Spinal cord (tissue), 10 donors: ENCODE results near the gene CACNA1D. TPM values are rescaled to one million over a fixed set of nuclear protein-coding genes. Genes with fewer than 3 reads are reported as not detected.

ENCODE experiments used
- DNase-seq, 6 donors: peaks; one replicate each; pipeline versions ENCODE4 v3.0.0 to v3.0.0-alpha.2; 2013 to 2015; ENCODE audit warnings: low spot score in 6 of 6, low read depth in 4 of 6
- H3K27ac ChIP-seq: one replicate; pipeline ENCODE4 v1.5.1; 2013; ENCODE audit warnings: low read depth, low read length, control low read depth
- H3K27me3 ChIP-seq: one replicate; pipeline ENCODE4 v1.6.1; 2013; ENCODE audit warnings: low read length; ENCODE audit not compliant: control insufficient read depth, insufficient read depth
- H3K36me3 ChIP-seq: one replicate; pipeline ENCODE4 v1.6.1; 2013; ENCODE audit warnings: low read length; ENCODE audit not compliant: control insufficient read depth, insufficient read depth
- H3K4me1 ChIP-seq: one replicate; pipeline ENCODE4 v1.6.1; 2013; ENCODE audit warnings: low read length; ENCODE audit not compliant: control insufficient read depth, insufficient read depth
- H3K4me3 ChIP-seq: one replicate; pipeline ENCODE4 v1.5.1; 2013; ENCODE audit warnings: low read depth, low read length, control low read depth
- H3K9me3 ChIP-seq: one replicate; pipeline ENCODE4 v1.6.1; 2013; ENCODE audit warnings: low read length; ENCODE audit not compliant: control insufficient read depth, insufficient read depth
- WGBS: methylation state at CpG from one replicate; pipeline ENCODE4 v1.1.5; 2013; ENCODE audit warnings: missing lambda C conversion rate; ENCODE audit not compliant: insufficient coverage; 5-methylcytosine and 5-hydroxymethylcytosine counted together
- polyA plus RNA-seq, 2 donors: library from polyadenylated mRNA; unstranded; fragments of 120-200 nt; gene quantifications; one replicate each; pipeline ENCODE4 v1.2.1, GENCODE V29; 2013; ENCODE audit not compliant: insufficient read length in 2 of 2
- total RNA-seq, 2 donors: library from RNA; depleted of rRNA in 1 of 2; stranded (reverse); fragments of 120-200 nt in 1 of 2; fragments of >200 nt in 1 of 2; gene quantifications; one replicate each; pipeline versions ENCODE4 v1.2.3 to v1.2.4, GENCODE V29; 2013 to 2014
- donor health status: healthy.

CACNA1D gene
- total and polyA plus RNA-seq, 4 donors = 14.1 to 37.5 (median 24.4) TPM

- DNase-seq = no peak
- H3K4me3 ChIP-seq = no peak overlapping the region
- 84% methylated on average over 4 of the region's 4 CpGs for WGBS
- H3K27ac ChIP-seq = no peak overlapping the region
- H3K9me3 ChIP-seq = no peaks in the 10 kb centered on the region
- no peaks in the 10 kb centered on the region for H3K36me3 ChIP-seq
- peaks cover 23% of the 10 kb centered on the region for H3K4me1 ChIP-seq
- H3K27me3 ChIP-seq = no peaks in the 10 kb centered on the region
Observed at GRCh38 chr3:53694046-53694445, 199.6 kb downstream of the CACNA1D start.

- Histone ChIP-seq H3K27ac (no peak overlapping the region), H3K4me3 (no peak overlapping the region), H3K9me3 (no peaks in the 10 kb centered on the region), H3K36me3 (no peaks in the 10 kb centered on the region), H3K27me3 (no peaks in the 10 kb centered on the region), H3K4me1 (peaks cover 22% of the 10 kb centered on the region)
- DNase-seq = no peak
- WGBS = 63% methylated on average over 13 of the region's 15 CpGs
Observed at GRCh38 chr3:53694666-53695323, 200.4 kb downstream of the CACNA1D start.

- Histone ChIP-seq H3K4me3 (no peak overlapping the region), H3K27ac (no peak overlapping the region), H3K4me1 (peaks cover 20% of the 10 kb centered on the region), H3K27me3 (no peaks in the 10 kb centered on the region), H3K9me3 (no peaks in the 10 kb centered on the region), H3K36me3 (no peaks in the 10 kb centered on the region)
- WGBS = 50% methylated on average over 2 of the region's 7 CpGs
- no peak for DNase-seq
Observed at GRCh38 chr3:53695324-53695690, 200.9 kb downstream of the CACNA1D start.

GRCh38 chr3:53696401-53697172 is 202.2 kb downstream of the CACNA1D start:
- 72% methylated on average over 4 of the region's 4 CpGs for WGBS
- Histone ChIP-seq H3K27ac (no peak overlapping the region), H3K27me3 (no peaks in the 10 kb centered on the region), H3K4me1 (peaks cover 16% of the 10 kb centered on the region), H3K36me3 (no peaks in the 10 kb centered on the region), H3K4me3 (no peak overlapping the region), H3K9me3 (no peaks in the 10 kb centered on the region)
- DNase-seq = no peak

GRCh38 chr3:53700441-53700840 is 206.0 kb downstream of the CACNA1D start:
- Histone ChIP-seq H3K4me1 (peaks cover 18% of the 10 kb centered on the region), H3K4me3 (no peak overlapping the region), H3K27ac (no peak overlapping the region), H3K27me3 (no peaks in the 10 kb centered on the region), H3K9me3 (no peaks in the 10 kb centered on the region), H3K36me3 (peaks cover 7% of the 10 kb centered on the region)
- no peak for DNase-seq
- no CpG with 5 or more reads among the region's 4 CpGs for WGBS

- DNase-seq = no peak
- Histone ChIP-seq H3K27ac (no peak overlapping the region), H3K27me3 (no peaks in the 10 kb centered on the region), H3K36me3 (peaks cover 7% of the 10 kb centered on the region), H3K4me1 (peaks cover 27% of the 10 kb centered on the region), H3K9me3 (no peaks in the 10 kb centered on the region), H3K4me3 (no peak overlapping the region)
- WGBS = 88% methylated on average over 12 of the region's 14 CpGs
Observed at GRCh38 chr3:53702776-53703530, 208.5 kb downstream of the CACNA1D start.

- Histone ChIP-seq H3K27me3 (no peaks in the 10 kb centered on the region), H3K4me1 (peaks cover 27% of the 10 kb centered on the region), H3K4me3 (no peak overlapping the region), H3K36me3 (peaks cover 7% of the 10 kb centered on the region), H3K27ac (no peak overlapping the region), H3K9me3 (no peaks in the 10 kb centered on the region)
- 88% methylated on average over 13 of the region's 14 CpGs for WGBS
- no peak for DNase-seq
Observed at GRCh38 chr3:53703630-53704362, 209.4 kb downstream of the CACNA1D start.

GRCh38 chr3:53704363-53704725 is 209.9 kb downstream of the CACNA1D start:
- 85% methylated on average over 1 of the region's 4 CpGs for WGBS
- Histone ChIP-seq H3K4me1 (peaks cover 27% of the 10 kb centered on the region), H3K9me3 (no peaks in the 10 kb centered on the region), H3K4me3 (no peak overlapping the region), H3K27me3 (no peaks in the 10 kb centered on the region), H3K27ac (no peak overlapping the region), H3K36me3 (peaks cover 7% of the 10 kb centered on the region)
- no peak for DNase-seq

GRCh38 chr3:53705024-53705745 is 210.8 kb downstream of the CACNA1D start:
- WGBS = 43% methylated on average over 9 of the region's 11 CpGs
- DNase-seq = peak in 1 of 6 donors; percentile 75

More at GRCh38 chr3:53705024-53705745, 210.8 kb downstream of the CACNA1D start:
- Histone ChIP-seq H3K27ac (peak overlapping the region; percentile 22), H3K27me3 (no peaks in the 10 kb centered on the region), H3K36me3 (peaks cover 7% of the 10 kb centered on the region), H3K4me1 (peaks cover 32% of the 10 kb centered on the region), H3K9me3 (no peaks in the 10 kb centered on the region), H3K4me3 (no peak overlapping the region)
